ENCODE results near the gene PLBD1. TPM values are rescaled to one million over a fixed set of nuclear protein-coding genes. Genes with fewer than 3 reads are reported as not detected.

PLBD1 gene
- total and polyA plus RNA-seq, 4 donors, result 1.4 to 7.5 (median 4.2) TPM

Small RNA genes within 50 kb of the gene (small RNA-seq; reads per million reads assigned to genes)
- gene RN7SKP134, result not detected

Other genes starting within 250 kb of the PLBD1 start
- gene ATF7IP, start 202.2 kb downstream of the PLBD1 start, total RNA-seq, result 10 to 100 TPM; 20.8 to 25.6 TPM
- gene ATF7IP, start 202.2 kb downstream of the PLBD1 start, polyA plus RNA-seq, result 10 to 100 TPM in 1 of 2 donors, 1 to 10 TPM in 1; 3.9 to 19.0 TPM
- gene GUCY2C, start 128.7 kb upstream of the PLBD1 start, total RNA-seq, result under 1 TPM in 1 of 2 donors, not detected in 1; 0.05 TPM
- gene GUCY2C, start 128.7 kb upstream of the PLBD1 start, polyA plus RNA-seq, result under 1 TPM in 1 of 2 donors, not detected in 1; 0.01 TPM
- gene WBP11, start 235.6 kb upstream of the PLBD1 start, total RNA-seq, result 10 to 100 TPM; 10.9 to 13.6 TPM
- gene WBP11, start 235.6 kb upstream of the PLBD1 start, polyA plus RNA-seq, result 10 to 100 TPM in 1 of 2 donors, 1 to 10 TPM in 1; 9.9 to 16.6 TPM
- gene C12orf60, start 235.8 kb upstream of the PLBD1 start, total RNA-seq, result 1 to 10 TPM in 1 of 2 donors, under 1 TPM in 1; 0.50 to 1.5 TPM
- 1 to 10 TPM in 1 of 2 donors, under 1 TPM in 1; 0.53 to 1.9 TPM for gene C12orf60, start 235.8 kb upstream of the PLBD1 start, polyA plus RNA-seq
- gene SMCO3, start 246.3 kb upstream of the PLBD1 start, total RNA-seq, result under 1 TPM; 0.59 to 0.93 TPM
- under 1 TPM; 0.17 to 0.54 TPM for gene SMCO3, start 246.3 kb upstream of the PLBD1 start, polyA plus RNA-seq